CD4-positive, alpha-beta T cell treated with Interleukin-15 for 4 hours (primary cell): ENCODE data around the gene C1QB.
"Not testable (repeated sequence)": the region's sequence is repeated elsewhere in the genome, so short reads cannot be mapped to it uniquely, and the experiment has no call there.

Source experiments
- DNase-seq: peaks from one replicate; pipeline ENCODE4 v3.0.0-alpha.2; 2020; ENCODE audit warnings: low spot score

C1QB gene

DNA sequence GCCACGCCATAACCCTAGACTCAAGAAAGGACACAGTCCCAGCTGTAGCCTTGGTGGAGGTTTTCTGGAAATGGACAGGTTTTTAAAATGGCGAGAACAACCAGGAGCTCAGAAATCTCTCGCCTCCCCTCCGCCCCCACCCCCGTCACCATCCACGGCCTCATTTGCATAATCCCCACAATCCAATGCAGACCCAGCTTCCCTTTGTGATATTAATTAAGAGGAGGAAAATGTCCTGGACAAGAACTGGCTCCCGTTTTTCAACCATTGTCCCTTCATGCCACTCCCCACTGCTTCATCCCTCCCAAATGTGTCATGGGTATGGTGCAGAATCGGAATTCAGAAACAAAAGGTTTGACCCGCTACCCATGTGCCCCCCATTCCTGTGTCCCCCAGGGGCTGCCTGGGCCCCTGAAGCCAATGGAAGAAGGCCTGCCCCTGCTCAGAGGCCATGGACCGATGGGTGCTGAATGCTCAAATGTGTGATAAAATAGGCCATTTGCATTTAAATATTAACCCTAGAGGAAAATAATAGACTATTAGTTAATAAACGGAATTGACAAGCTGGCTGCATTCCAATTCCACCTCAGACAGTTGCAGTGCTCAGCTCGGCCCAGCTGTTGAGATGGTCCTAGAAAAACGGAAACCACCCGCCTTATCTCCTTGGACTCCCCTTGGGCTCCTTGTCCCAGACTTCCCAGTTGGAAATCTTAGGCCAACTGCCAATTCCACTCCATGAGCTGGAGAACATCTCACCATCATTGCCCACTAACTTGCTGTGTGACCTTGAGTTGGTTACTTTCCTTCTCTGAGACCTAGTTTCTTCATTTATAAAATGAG lies 46.9 kb downstream of the C1QB start:
- no peak for DNase-seq

GRCh38 chr1:22702296-22703085 lies 49.5 kb downstream of the C1QB start:
- DNase-seq = no peak

GRCh38 chr1:22704440-22705067 lies 51.5 kb downstream of the C1QB start:
- DNase-seq = peak; percentile 68

DNA sequence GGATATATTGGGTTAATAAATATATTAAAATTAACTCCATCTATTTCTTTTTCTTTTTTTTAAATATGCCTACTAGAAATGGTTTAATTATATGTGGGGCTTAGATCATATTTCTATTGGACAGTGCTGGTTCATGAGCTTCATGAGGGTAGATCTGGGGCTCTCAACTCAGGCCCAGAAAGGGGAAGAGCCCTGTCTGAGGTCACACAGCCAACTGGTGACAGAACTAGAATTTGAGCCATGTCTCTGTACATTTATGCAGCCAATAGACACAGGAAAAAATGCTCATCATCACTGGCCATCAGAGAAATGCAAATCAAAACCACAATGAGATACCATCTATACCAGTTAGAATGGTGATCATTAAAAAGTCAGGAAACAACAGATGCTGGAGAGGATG lies 52.5 kb downstream of the C1QB start:
- DNase-seq = no peak

GRCh38 chr1:22706100-22706499 lies 53.1 kb downstream of the C1QB start:
- DNase-seq = not testable (repeated sequence)

DNA sequence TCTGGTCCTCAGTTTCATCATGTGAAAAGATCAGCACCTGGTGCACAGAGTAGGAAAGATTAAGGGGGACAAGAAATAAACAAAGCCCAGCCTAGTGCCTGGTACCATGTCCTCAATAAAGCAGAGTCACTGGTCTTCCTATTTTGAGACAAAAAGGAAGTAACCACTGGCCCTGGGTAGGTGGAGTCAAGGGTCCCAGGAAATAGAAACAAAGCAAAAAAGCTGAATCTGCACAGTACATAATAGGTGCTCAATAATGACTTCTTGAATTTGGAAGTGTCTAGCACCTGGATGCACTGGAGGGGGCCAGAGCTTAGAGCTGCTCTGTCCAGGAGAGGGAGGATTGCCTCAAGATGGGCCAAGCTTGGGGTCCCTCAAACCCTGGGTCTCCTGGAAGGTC lies 55.7 kb downstream of the C1QB start:
- DNase-seq = no peak

GRCh38 chr1:22709227-22709626 lies 56.2 kb downstream of the C1QB start:
- DNase-seq = no peak

DNA sequence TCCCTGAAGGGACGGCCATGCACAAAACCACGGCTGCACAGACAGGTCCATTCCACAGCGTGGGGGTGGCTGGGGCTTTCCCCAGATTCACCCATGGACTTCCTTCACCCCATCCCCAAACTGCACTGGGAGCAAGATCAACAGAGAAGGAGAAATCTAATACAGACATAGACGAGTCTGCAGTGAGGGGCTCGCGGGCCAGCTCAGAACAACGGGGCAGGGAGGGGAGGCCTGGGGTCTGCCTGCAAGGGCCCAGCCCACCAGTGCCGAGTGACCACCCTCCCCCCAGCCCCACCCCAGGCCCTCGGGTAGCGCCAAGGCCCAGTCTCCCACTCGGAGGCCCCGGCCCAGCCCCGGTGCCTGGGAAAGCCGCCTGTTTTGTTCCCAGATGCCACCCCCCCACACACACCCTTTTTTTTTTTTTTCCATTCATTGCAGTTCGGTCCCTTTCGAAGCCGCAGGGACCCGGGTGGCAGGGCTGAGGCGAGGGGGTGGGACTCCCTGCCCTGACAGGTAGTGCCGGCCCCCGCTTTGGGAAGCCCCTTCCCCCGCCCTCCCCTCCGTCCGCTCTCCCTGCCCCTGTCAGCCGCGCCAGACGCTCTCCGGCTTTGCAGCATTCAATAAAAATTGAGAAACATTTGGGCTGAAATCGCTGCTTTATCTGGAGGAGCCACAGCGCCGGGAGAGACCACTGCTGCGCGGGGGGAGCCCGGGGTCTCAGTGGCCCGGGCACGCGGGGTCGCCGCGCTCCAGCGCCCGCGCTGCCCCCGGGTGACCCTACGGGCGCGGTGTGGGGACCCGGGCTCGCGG lies 57.1 kb downstream of the C1QB start:
- peak; percentile 10 for DNase-seq

- DNase-seq = no peak
Measured at GRCh38 chr1:22710701-22711049, 57.6 kb downstream of the C1QB start, which contains the start of gene EPHB2. Gene EPHB2, plus strand, starts transcription at chr1:22710839. Its CDS starts 144 bp downstream, at chr1:22710983.

GRCh38 chr1:22711071-22711470 lies 58.0 kb downstream of the C1QB start:
- no peak for DNase-seq
